GM19463 (cell line): Measurements from ENCODE around the gene FANCC.

Experiments used
- ATAC-seq: cut with Tn5 transposase; IDR thresholded peaks from one replicate; pipeline ENCODE4 v1.9.1; 2021; ENCODE audit warnings: mild to moderate bottlenecking, moderate library complexity; ENCODE audit not compliant: unreplicated experiment

The FANCC gene

DNA sequence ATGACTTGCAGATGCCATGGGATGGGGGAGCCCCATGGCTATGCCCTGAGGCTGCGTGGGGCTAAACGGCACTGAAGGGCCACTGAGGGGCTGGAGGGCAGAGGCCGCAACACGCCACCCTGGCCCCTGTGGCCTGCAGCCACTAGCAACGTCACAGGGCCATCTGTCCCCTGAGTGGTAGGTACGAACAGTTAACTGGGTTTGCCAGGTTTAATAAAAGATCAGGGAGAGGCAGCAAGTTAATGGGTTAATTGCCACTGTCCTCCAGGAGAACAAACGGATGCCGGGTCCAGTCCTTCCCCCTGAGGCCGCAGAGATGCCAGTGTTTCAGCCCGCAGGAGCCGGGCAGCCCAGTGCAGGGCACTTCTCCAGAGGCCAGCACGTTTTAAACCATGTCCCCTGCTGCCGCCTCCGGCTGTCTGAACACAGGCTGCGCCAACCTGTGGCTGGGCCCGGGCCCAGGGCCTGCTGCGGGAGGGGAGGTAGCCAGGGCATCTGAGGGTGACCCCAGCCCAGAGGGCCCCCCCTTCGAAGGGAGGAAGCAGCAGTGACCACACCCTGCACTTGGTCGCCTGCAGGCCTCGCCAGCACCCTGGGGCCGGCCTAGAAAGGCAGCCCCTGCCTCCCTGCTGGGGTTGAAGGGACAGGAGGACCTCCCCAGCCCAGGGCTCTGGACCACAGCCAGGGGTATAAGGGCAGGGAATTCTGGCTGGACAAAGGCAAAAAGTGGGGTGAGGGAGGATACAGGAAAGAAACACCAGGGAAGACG is 227.3 kb downstream of the FANCC start:
- ATAC-seq: no peak

DNA sequence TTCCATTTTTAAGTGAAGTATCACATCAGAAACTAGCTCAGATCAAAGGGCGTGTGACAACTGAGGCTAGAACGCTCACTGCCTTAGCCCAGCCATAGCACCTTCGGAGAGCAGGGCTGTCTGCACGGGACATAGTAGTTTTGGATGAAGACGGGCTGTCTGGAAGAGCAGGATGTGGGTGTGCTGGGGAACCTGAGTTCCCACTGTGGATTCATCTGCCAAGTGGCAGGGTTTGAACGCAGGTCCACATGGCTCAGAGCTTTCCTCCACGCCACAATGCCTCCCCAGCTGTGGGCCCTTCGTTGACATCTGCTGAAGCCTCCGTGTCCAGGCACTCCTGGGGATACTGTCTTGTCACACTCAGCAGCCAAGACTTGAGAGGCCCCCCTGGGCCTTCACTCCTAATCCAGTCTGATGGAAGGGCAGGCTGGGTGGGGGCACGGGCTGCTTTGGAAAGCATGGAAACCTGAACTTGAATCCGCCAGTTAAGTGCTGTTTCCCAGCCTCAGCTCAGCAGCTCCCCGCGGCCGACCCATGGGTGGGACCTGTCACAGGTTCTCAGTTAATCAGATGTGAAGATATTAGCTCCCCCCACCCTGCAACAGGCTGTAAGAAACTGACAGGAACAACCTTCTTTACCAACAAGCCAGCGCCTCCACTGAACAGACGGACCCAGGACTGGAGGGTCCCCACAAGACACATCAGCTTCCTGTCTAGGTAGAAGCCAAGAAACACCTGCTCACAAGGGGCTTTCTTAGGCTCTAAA is 228.1 kb downstream of the FANCC start:
- no peak for ATAC-seq

DNA sequence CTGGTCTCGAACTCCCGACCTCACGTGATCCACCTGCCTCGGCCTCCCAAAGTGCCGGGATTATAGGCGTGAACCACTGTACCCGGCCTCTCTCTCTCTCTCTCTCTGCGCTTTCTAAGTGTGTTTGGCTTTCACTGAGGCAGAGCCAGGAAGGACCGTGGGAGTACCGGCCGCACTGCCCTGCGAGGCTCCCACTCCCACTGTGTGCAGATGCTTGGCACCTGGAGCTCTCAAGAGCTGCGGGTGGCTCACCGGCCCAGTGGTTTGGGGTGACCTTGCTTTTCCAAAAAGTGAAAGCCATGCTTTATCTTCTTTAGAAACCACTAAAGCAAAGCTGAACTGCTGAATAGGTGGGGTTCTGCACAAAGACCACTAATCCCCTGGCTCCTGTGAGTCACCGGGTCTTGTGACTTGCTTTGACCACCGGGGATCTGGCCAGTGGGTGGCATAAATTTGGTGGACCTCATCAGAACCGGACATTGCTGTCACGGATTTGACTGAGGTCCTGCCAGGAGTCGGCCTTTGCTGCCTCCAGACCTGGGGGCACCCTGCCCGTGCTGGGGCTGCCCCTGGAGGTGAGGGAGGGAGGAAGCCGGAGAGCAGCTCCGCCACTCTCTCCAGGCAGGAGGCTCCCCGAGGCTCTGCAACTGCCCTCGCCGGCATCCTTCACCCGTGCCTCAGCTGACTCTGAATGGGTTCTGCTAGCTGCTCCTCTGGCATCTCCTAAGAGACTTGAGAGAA is 228.9 kb downstream of the FANCC start:
- no peak for ATAC-seq

DNA sequence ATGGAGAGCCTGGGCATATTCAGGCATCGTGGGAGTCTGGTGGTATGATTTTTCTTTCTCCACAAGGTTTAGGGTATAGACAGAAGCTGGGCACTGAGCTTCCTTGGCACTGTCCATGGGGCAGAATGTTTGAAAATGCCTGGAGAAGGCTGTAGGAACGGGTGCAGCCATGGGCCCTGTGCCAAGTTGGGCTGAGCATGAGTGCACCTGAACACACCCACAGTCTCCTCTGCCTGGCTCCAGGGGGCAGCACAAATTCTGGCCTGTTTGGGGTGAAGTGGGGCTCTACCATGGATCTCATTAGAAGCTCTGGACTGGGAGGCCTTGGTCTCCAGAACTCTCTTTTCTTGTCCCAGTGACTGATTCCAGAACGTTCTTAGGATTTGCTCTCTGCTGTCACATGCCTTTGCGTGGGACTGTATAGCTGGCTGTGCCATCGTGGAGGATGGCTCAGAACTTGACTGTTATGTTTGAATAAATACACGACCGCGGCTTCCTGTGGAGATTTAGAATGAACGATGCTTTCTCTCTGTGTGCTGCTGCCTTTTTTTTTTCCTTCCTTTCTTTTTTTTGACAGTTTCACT is 229.8 kb downstream of the FANCC start:
- no peak for ATAC-seq

DNA sequence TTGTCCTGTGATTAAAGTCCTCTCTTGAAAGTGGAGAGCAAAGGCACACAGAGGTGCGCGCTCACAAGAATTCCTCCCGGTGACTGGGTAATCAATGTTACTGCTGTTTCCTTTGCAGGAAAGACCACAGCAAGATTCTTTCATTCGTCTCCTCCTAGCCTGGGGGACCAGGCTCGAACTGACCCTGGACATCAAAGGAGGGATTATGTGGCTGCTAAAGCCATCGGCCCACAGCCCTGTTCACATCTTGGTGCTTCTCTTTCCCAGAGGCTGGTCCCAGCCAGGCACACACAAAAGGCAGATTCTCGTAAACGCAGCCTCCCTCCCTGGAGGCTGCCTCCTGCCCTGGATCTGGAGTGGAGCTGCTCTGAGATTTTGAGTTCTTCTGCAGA is 230.9 kb downstream of the FANCC start:
- ATAC-seq: no peak

DNA sequence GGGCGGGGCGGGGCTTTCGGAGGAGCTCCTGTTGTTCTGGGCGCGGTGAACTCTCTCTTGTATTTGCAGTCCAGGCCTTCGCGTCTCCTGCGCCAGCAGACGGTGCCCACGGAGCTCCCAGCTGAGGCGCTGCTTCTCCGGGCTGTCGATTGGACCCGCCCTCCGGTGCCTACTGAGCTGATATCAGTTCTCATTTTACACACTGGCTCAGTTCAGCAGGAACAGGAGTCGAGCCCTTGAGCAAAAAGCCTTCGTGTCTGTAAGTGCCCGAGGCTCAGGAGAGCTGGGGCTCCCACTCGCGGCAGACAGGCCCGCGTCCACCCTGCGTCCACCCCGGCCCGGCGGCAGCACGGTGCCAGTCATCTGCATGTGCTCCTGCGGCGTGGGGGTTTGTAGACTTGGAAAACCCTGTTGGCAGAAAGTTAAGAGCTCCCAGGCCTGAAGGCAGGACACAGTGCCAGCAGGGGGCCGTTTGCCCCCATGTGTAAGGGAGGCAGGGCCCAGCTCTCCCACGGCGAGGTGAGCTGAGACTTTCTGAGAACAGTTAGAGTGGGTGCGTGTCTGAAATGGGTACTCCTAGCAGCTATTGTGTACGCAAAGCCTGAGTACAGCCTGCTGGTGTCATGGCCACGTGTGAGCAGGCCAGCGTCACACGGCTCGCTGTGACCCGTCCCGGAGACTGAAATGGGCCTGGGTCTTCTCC is 231.5 kb downstream of the FANCC start:
- no peak for ATAC-seq

DNA sequence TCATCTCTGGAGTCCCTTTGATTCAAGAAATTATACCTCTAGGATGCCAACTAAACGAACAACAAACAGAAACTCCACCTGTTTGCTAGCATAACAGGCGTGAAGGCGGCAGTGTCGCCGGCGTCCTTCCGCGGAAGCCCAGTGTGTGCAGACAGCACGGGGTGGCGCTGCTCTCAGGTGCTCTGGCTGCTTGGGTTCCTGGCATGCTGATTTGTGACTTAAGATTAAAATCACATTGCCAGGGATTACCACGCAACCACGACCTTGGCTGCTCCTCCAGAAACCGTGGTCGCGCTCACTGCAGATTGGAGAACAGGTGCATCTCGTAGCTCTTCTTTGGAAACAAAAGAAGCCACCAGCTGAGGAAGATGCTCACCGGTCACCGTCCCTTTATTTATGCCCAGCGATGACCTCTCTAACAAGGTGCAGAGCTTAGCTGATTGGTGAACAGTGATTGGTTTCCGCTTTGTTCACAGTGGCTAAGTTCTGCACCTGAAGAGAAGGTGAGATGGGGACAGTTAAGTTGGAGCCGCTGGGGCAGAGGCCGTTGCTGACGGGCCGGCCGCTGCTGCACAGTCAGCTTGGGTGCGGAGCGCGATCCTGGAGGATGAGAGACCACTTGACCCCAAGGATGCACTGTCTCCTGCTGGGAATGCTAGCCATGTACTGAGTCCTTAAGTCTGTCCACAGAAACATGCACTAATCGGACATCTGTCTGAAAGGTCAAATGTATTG is 232.3 kb downstream of the FANCC start:
- ATAC-seq: no peak

DNA sequence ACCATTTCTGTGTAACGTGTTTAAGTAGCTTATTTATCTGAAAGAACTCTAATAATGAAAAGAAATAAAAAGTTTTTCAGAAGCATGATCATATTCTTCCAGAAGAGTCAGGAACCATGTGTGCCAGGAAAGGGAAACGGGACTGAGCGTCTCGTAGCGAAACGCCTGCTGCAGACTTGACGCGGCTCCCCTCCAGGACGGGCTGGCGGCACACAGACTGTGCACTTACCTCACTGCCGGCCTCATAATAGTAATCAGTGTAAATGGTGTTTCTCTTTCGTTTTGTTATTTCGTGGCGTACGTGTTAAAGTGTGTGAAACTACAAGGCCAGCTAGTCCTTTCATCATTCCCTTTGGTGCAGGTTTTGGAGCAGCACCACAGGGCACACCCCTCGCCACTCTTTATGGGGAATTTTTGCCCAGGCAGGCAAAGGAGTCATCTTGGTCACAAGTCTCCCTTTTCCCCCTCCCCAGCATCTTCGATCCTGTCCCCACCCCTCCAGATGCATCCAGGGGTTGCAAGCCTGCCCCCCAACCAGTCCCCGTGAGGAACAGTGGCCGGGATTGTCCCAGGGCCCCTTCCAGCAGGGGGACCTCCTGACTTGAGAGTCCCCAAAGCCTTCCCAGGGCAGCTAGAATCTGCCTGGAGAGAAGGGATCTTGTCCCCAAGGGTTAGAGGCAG is 233.1 kb downstream of the FANCC start:
- ATAC-seq: no peak

DNA sequence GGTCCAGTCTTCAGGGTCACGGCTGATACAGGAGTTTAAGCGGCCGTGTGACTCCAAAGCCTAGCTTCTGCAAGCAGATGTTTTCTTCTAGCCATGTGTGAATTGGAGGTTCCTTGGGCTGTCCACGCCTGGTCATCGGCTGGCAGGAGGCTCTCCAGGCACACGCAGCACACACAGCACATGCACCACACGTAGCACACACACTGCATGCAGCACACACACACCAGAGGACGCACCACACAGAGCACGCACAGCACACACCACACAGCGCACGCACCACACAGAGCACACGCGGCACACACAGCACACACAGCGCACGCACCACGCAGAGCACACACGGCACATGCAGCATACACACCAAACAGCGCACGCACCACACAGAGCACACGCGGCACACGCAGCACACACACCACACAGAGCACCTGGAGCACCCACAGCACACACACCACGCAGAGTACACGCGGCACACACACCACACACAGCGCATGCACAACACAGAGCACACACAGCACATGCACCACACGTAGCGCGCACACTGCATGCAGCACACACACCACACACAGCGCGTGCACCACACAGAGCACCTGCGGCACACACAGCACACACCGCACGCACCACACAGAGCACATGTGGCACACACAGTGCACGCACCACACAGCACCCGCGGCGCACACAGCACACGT is 234.3 kb downstream of the FANCC start:
- ATAC-seq: no peak

DNA sequence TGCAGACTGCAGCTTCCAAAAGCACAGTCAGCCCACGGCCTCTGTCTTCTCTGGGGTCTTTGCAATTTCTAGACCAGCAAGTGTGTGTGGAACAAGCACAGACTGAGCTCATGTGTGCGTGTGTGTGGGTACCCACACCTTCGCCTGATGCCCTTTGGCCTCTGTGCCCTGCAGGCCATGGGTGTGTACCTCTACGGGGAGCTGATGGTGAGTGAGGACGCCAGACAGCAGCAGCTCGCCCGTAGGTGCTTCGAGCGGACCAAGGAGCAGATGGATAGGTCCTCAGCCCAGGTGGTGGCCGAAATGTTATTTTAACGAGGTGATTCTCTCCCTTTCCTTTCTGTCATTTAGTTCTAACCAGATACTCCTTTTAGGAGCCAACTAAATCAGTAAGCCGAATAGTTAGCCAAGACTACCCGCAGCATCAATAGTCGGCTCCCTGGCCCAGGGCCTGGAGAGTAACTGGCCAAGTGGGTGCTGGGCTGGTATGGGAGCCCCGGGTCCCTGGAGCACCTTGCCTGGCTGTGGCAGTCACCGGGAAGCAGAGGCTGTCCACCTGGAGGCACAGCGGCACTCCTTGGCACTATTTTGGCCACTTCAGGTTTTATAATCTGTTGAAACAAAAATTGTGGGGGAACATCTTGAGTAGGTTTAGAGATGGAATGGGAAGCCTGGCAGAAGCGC is 235.0 kb downstream of the FANCC start:
- ATAC-seq: no peak

DNA sequence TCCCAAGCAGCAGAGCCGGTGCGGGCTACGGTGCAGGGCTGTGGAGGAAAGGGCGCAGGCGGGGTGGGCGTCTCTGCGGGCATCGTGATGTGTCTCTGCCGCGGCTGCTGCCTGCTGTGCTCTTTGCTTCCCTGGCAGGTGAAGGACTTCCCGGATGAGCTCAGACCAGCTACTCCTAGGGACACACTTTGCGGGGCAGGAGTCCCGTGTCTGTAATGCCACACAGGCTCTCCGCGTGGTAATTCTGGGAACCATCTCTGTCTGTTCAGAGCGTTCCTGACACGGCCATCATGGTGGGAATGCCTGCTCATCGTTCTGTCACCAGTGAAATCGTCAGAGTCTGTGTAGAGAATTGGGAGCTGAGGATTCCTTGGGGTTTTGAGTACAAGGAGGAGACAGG is 235.5 kb downstream of the FANCC start:
- no peak for ATAC-seq

DNA sequence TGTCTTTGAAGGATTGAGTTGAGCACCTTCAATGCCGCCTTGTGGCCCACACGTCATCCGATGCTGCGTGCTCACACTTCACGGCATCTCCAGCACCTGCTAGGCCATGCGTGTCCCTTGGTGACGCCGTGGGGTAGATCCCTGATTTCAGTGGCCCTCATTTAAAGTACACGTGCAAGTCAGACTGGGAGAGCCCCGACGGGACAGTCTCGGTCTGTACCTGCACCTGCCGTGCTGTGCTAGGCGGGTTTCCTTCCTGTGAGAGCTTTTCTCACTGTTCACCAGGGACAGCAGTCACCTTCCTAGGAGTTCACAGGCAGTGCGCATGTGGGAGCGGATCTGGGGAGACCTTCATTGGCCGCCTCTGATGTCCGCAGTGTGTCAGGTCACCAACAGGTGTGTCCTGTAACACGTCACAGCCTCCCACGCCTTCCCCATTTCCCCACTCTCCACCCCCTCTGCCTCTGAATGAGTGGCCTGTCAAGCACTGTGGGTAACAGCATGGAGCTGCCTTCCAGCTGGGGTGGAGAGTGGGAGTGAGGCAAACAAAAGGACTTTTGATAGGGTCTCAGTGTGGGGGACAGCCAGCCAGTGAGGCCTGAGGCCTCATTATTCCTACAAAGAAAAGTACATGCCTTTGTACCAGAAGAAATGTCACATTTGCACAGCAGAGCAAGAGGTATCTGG is 236.4 kb downstream of the FANCC start:
- no peak for ATAC-seq

DNA sequence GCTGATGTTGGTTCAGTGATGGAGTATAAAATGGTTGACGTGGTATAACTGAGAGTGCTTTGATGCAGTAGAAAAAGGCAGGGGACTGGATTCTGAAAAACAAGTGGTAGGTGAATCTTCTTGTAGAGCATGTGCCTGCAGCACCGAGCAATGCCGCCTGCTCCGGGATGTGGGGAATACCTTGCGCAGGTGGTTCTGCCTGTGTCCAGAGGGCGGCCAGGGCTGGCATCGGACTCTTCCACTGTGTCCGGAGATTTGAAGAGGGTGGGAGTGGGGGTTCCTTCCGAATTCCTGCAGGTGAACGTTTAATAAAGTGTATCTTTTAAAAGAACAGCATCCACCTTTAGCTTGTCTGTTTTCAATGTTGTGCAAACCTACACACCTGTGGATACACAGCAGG is 238.0 kb downstream of the FANCC start:
- no peak for ATAC-seq

DNA sequence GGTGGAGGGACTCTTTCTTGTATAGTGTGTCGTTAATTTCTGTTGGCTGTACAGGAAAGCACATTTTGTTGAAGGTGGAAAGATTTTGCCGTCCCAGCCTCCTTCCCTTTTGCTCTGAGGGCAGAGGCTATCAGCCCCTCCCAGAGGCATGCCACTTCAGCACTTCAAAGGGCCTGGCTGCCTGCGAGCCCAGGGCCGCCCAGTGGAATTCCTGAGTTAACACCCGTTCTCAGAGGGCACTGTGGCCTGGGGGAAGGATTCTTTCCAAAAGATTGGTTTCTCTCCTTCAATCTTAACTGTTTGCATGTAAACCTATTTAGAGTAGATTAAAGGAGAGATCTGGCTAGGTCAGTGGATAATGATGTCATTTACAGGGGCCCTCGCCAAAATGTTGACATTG is 238.6 kb downstream of the FANCC start:
- ATAC-seq: no peak

DNA sequence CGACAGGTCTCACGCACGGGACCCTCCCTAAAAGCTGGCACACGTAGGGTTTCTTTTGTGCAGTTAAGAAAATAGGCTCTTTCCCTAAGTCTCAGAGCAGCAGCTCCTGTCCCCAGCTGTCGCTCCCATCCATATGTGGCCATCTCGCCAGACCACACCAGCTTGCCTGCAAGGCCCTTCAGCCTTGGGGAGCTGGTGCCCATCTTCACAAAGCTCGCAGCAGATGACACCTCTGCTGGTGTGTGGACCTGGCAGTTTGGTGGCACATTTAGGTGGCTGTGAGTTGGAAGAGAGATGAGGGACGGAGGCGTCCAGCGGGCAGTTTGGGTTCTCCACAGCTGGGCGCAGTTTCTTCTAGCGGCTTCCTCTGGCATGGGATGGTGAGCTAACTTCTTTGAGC is 239.0 kb downstream of the FANCC start:
- no peak for ATAC-seq

DNA sequence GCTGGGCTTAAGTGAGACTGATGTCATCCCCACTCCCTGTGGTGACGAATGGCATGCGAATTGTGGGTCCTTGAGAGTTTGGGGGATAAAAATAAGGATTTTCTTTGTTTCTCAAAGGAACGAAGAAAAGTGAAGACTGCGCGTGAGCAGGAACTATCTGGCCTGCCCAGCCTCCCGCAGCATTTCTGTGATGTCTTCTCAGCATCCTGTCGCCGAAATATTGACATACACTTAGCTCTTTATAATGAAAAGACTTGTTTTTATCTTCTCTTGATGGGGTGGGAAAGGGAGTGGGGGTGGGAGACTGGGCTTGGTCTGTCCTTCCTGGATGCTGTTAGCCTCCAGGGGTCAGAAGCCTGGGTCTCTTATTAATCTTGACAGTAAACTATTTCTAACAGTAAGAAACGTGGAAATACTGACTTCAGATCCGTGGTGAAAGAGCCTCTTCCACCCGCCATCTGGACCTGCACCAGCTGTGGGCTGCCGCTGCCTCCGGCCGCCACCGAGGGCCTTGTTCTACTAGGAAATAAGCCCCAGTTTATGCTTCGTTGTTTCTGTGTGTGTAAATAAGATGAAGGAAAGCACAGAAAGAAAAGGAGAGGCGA is 239.6 kb downstream of the FANCC start:
- no peak for ATAC-seq

DNA sequence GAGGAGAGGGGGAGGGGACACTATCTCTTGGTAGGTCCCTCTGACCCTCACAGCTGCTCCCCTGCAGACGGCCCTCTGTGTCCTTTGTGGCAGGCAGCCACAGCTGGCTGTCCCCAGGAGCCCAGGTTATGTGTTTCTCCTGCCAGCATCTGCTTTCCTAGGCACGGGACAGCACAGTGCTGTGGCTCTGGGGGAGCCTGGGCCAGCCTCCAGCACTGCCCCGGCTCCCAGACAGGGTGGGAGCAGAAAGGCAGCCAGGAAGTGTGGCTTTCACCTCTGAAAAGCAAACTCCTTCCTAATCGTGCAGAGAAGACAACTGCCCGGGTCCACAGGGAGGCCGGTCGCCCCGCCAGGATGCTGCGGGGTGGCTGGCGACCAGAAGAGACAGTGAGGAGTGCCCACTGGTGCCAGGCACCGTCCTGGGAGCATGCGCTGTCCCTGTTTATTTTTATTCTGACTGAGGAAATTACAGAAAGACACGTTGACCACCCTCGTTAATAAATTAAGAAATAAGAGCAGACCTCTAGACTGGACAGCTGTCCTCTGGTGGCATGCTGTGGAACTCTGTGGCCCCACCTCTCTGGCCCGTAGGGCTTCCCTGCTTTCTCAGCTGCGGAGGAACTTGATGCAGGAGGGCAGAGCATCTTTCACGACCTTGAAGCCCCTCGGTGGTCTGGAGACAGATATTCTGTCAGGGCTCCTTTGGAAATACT is 240.3 kb downstream of the FANCC start:
- ATAC-seq: no peak
